ENCODE results near the gene AGAP6. TPM values are rescaled to one million over a fixed set of nuclear protein-coding genes. Genes with fewer than 3 reads are reported as not detected.

AGAP6 gene
- polyA plus RNA-seq, 2 of the 4 experiments (the other 2 are of a cell fraction) = 8.4 to 13.0 TPM

GRCh38 chr10:50025627-50026026 lies 37.4 kb downstream of the AGAP6 start (continued):
- TF ChIP-seq CTCF (IDR thresholded peaks at IDR 0.05) (no peak), TFCP2L1 (CRISPR knock-in tag; IDR thresholded peaks at IDR 0.05) (no peak), E2F6 (IDR thresholded peaks at IDR 0.05; ENCODE audit: borderline replicate concordance, low read depth) (no peak)

- DNase-seq (ENCODE audit: low read depth in 1 of 2, low spot score in 1 of 2) (no peak), ATAC-seq (no peak), FAIRE-seq (no peak)
- H3K27ac ChIP-seq = no peak overlapping the region
- H3K4me2 ChIP-seq = no peak overlapping the region
- 40% methylated on average over 13 of the region's 13 CpGs for WGBS (ENCODE audit: missing lambda C conversion rate)
- no peaks in the 10 kb centered on the region for H3K9me3 ChIP-seq
- ChIA-PET CTCF (no interaction called here), POLR2A (no interaction called here)
- H3K4me3 ChIP-seq = no peak overlapping the region
- TF ChIP-seq USF2 (IDR thresholded peaks at IDR 0.05) = no peak
- TF ChIP-seq RARB (CRISPR knock-in tag; IDR thresholded peaks at IDR 0.05) = no peak
- no peak for TF ChIP-seq ZSCAN20 (CRISPR knock-in tag; IDR thresholded peaks at IDR 0.05)
- no peak for TF ChIP-seq FOXS1 (CRISPR knock-in tag; IDR thresholded peaks at IDR 0.05)
- TF ChIP-seq ELK1 (IDR thresholded peaks at IDR 0.05; ENCODE audit: low read depth, low read length) = no peak
- no peak for TF ChIP-seq NFE2L2 (conservative IDR thresholded peaks at IDR 0.05; ENCODE audit: low read length)
- TF ChIP-seq HEYL (CRISPR knock-in tag; IDR thresholded peaks at IDR 0.05) = no peak
- no peak for TF ChIP-seq JUNB (IDR thresholded peaks at IDR 0.05)
- no peak for TF ChIP-seq KDM5A (IDR thresholded peaks at IDR 0.05)
- no peak for TF ChIP-seq FOSL2 (IDR thresholded peaks at IDR 0.05)
- no peak for TF ChIP-seq FOSL2 (CRISPR knock-in tag; IDR thresholded peaks at IDR 0.05)
- no peak for TF ChIP-seq PHF8 (IDR thresholded peaks at IDR 0.05; ENCODE audit: borderline replicate concordance, low read depth)
- TF ChIP-seq HES2 (IDR thresholded peaks at IDR 0.05) = no peak
- TF ChIP-seq POLR2A (IDR thresholded peaks at IDR 0.05; ENCODE audit: low read length) = no peak; the same call in 1 of the 2 replicates
- H3K4me1 ChIP-seq = no peaks in the 10 kb centered on the region
These were observed 39.0 kb downstream of the AGAP6 start for GRCh38 chr10:50027195-50027594.

GRCh38 chr10:50033481-50033880 lies 45.3 kb downstream of the AGAP6 start:
- POLR2A ChIA-PET = no interaction called here
- TF ChIP-seq CBX2 (IDR thresholded peaks at IDR 0.05; ENCODE audit: borderline replicate concordance, low read depth) = no peak
- TF ChIP-seq MAX (IDR thresholded peaks at IDR 0.05) = no peak
- TF ChIP-seq RCOR1 (IDR thresholded peaks at IDR 0.05; ENCODE audit: low read depth, low read length) = no peak
- TF ChIP-seq FOSL2 (IDR thresholded peaks at IDR 0.05) = no peak
- TF ChIP-seq FOSL2 (CRISPR knock-in tag; IDR thresholded peaks at IDR 0.05) = no peak
- no peak for TF ChIP-seq POLR2A (IDR thresholded peaks at IDR 0.05; ENCODE audit: low read length)
- TF ChIP-seq ELK1 (IDR thresholded peaks at IDR 0.05; ENCODE audit: low read depth, low read length) = no peak
- TF ChIP-seq PHF8 (IDR thresholded peaks at IDR 0.05; ENCODE audit: borderline replicate concordance, low read depth) = no peak
- TF ChIP-seq SMC3 (IDR thresholded peaks at IDR 0.05) = no peak
- TF ChIP-seq MYC (IDR thresholded peaks at IDR 0.05; ENCODE audit: borderline replicate concordance, low read length) = no peak
- TF ChIP-seq HOXB13 (CRISPR knock-in tag; IDR thresholded peaks at IDR 0.05; ENCODE audit: low read depth) = no peak
- no peak for TF ChIP-seq HMGXB4 (CRISPR knock-in tag; IDR thresholded peaks at IDR 0.05; ENCODE audit: borderline replicate concordance)
- TF ChIP-seq ESRRA (IDR thresholded peaks at IDR 0.05; ENCODE audit: borderline replicate concordance, low read length) = no peak
- no peak for TF ChIP-seq EP300 (IDR thresholded peaks at IDR 0.05)
- TF ChIP-seq HEYL (CRISPR knock-in tag; IDR thresholded peaks at IDR 0.05) = no peak
- TF ChIP-seq BCL3 (IDR thresholded peaks at IDR 0.05) = no peak

More at GRCh38 chr10:50033481-50033880, 45.3 kb downstream of the AGAP6 start:
- CTCF ChIA-PET = no interaction called here
- ATAC-seq (no peak), FAIRE-seq (no peak), DNase-seq (ENCODE audit: low read depth in 1 of 2, low spot score in 1 of 2) (no peak)
- peaks cover 4% of the 10 kb centered on the region; the same call in 1 of the 3 replicates for H3K9me3 ChIP-seq
- H3K27ac ChIP-seq = no peak overlapping the region
- H3K4me3 ChIP-seq = no peak overlapping the region
- no peak overlapping the region for H3K4me2 ChIP-seq
- no peaks in the 10 kb centered on the region for H3K4me1 ChIP-seq
- WGBS (ENCODE audit: missing lambda C conversion rate) = 7% methylated on average over 3 of the region's 3 CpGs

Data from A549 (cell line).